Ecto neural progenitor cell (in vitro differentiated cells): Measurements from ENCODE around the gene AUTS2.

ENCODE experiments used
- DNase-seq: peaks from one replicate; pipeline ENCODE4 v3.0.0-alpha.2; 2018; ENCODE audit warnings: low spot score

Gene AUTS2

DNA sequence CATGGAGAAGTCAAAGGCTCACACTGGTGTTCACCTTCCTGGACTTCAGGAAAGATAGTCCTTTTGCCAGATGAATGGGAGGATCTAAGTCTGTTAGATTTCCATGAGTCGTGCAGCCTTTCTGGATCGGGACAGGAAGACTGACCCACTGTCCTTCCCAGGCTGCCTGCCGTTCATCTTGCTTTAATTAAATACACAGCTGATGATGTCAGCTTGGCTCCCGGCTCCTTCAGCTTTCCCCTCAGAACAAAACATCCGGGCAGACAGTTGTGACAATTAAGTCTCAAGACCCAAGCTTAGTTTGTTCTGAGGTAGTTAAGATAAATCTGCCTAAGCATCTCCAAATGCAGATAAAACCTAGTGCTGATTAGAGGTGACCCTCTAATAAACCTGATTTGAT lies 58.6 kb downstream of the AUTS2 start:
- DNase-seq = no peak

DNA sequence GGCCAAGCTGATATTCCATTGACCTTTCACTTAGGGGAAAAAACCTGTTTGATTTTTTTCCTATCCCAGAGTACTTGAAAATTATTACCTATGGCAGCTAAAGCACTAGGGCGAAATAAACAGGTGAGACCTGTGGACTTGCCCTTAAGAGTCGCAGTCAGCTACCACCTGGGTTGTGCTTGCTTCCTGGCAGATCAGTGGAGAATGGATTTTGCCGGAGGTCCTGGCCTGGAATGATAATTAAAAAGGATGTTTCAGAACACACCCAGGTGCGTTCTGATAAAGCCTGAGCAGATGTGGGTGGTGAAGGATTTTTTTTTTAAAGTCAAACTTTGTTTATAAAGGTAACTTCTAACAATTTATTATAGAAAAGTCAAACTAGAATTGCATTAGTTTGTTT lies 59.1 kb downstream of the AUTS2 start:
- DNase-seq = no peak

GRCh38 chr7:69657985-69658384 lies 59.7 kb downstream of the AUTS2 start:
- no peak for DNase-seq

- no peak for DNase-seq
Observed at GRCh38 chr7:69659983-69660382, 61.7 kb downstream of the AUTS2 start.

DNA sequence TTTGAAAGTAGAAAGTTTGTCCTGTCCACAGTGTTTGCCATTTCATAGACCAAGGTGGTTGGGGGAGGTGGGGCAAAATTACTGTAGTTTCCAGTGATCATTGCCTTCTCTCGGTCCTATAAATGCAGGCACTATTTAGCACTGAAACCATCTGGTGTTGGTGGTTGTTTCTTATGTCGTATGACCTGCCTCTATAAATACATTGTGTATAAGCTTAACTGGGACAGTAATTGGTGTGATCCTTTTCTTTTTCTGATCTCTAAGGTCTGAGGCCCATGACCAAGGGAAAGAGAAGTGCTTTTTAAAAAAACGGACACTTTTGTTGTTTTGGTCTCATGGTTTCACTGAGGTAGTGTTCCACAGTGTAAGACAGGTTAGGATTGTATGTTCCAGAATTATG lies 63.1 kb downstream of the AUTS2 start:
- no peak for DNase-seq

DNA sequence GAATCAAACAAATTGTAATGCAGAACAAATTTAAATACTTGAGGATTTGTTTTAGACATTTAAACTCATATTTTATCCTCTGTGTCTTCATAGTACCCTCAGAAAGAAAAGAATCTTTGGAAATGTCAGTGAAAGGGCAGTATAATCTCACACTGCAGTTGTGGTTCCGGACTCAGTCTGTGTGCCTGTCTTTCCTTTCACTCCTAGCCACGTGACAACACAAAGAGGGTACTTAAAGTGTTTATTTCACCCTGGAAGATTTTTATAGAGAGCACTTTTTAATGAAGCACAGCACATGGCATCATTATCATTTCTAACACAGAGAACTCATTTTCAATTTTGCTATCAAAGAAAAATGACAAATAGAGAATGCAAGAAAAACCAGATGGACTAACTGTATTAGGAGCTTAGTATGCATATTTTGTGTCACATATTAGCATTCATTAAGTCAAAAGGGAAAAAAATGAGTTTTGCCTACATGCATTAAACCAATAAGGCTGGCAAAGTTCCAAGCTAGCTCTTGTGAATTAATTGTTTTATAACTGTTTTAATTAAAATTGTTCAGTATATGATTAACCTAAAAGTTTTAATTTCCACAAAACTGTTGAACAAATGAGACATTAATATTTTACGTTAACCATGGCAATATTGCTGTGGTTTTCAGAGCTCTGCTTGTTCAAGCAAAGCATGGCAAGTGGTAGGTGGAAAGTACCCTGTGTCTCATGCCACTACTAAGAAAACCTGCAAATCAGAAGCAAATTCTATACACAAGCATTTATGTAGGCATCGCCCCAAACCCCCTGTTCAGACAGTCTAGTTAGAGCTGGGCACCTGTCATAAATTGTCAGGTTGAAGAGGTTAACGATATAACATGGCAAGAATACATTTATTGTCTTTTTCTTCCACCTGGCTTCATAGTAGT lies 65.9 kb downstream of the AUTS2 start:
- DNase-seq = no peak

GRCh38 chr7:69665369-69665768 lies 67.1 kb downstream of the AUTS2 start:
- DNase-seq = no peak

DNA sequence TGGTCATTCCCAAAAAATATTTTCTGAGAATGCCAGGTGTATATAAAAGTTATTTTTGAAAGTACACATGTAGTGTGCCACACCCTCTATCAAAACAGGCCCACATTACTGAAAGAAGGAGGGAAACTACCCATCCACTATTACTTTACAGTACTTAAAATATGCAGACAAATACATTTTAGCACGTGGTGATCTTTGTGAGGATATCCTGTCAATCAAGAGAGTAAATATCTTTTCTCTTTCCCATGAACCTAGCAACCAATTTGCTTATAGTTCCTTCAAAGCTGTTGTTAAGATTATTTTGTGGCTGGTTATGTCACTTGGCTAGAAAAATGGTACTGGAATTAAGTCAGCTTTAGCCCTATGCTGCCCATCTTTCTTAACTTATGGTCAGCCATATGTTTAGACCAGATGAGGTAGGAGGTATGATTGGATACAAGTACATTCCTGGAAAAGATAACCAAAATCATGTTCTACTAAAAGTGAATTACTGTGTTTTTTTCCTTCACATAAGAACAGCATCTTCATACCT lies 70.1 kb downstream of the AUTS2 start:
- no peak for DNase-seq

DNA sequence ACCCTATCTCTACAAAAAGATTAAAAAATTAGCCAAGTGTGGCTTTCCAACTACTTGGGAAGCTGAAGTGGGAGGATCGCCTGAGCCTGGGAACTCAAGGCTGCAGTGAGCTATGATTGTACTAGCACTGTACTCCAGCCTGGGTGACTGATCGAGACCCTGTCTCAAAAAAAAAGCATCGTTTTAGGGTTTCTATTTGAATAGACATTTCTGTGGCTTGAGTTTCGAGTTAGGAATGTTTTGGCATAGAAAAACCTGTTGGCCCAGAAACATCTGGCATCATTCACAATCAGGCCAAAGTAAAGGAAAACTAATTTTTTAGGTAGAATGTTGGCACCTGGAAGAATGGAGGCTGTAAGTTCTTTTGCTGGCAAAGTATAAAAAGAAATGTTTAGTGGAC lies 72.4 kb downstream of the AUTS2 start:
- DNase-seq = no peak

DNA sequence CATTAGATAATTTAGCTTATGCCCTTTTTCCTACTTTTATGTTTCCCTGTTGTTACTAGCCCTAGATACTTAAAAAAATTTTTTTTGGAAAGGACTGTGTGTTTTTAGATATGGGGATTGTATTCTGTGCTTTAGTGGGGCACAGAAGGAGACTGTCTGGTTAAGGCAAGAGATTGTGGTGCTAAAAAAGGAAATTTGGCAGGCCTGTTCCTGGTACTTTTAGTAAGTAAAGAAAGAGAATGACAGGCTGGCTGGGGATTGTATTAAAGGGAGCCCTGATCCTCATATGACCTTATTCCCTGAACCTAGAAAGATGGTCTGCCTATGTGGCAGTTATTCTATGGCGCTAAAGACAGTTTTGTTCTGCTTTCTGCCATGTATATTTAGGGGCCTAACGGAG lies 74.8 kb downstream of the AUTS2 start:
- DNase-seq = no peak

DNA sequence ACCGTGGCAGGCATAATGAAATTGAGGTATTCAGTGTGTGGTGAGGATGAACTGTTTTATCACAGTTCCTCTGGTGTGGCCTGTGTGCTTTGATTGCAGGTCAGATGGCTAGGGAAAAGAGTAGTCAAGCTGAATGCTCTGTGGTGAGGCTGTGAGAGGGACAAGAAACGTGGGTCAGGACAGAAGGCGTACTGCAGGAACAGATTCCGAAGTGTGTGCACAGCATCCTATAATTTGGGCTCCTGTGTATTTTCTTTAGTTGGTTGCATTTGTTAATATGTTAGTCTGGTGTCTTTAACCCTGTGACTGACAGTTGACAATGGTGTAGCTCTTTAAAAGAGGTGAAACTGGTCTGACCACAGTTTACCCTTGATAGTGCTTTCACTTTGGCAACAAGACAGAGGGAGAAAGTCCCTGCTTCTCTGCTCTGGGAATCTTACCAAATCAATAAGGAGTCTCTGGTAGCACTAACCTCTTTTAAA lies 76.5 kb downstream of the AUTS2 start:
- DNase-seq = no peak

DNA sequence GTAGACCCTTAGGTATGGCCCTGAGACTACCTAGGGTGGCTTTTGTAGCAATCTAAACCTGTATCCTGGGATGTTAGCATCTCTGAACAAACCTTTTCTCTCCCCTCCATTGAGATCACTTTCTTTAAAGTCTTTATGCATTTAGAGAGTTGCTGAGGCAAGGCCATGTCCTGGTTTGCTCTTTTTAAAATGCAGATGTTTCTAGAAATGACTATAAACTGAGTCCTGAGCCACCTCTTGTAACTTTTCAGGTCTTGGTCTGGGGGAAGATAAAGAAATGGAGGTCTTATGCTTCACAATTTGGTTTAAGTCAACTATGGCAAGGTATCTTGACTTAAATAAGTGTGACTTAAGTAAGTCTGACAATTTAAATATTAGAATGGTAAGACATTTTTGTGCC lies 78.0 kb downstream of the AUTS2 start:
- DNase-seq = no peak

DNA sequence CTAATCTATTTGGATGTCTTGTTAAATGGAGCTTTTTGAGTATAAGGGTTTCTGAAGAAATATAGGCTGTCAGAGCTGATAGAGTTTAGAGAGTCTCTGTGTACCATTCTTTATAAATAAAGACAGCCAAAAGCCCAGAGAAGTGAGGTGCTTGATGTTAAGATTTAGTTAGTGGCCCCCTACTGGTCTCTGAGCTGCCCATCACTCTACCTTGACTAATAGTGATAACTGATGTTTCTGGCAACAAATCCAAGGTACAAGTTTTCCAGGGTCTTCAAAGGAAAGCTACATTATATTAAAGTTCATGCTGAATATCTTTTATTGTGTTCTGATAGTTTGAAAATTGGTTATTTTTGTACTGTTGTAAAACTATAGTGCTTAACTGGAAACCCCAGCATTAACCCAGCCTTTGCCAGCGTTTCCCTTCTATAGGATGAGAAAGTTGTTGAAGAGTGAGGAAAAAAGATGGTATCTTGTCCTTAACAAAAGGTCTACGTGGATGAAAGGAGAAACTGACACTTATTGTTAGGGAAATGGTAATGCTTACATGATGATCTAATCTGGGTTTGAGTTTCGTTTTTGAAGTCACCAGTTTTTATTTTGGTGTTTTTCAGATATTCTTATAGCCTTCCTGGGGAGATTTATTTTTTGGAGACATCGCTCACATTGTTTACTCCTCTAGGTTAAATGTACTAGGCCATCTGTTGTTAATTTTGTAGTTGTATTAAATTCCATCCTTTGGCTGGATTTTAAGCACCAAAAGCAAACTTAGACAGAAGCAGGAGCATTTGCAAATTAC lies 79.0 kb downstream of the AUTS2 start:
- no peak for DNase-seq

- no peak for DNase-seq
Observed at GRCh38 chr7:69677881-69678493, 79.7 kb downstream of the AUTS2 start.

GRCh38 chr7:69678494-69679187 lies 80.4 kb downstream of the AUTS2 start:
- no peak for DNase-seq

DNA sequence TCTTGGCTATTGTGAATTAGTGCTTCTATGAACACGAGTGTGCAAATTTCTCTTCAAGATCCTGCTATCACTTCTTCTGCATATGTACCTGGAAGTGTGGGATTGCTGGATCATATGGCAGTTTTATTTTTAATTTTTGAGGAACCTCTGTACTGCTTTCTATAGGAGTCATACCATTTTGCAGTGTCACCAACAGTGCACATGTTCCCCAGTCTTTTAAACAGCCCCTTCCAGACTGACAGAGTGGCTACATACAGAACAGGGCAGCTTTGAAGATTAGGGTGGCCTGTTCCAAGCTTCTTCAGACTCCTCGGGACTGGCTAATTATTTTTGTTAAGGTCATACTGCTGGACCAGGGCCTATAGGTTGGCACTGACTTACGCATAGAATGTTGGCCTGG lies 82.9 kb downstream of the AUTS2 start:
- no peak for DNase-seq

DNA sequence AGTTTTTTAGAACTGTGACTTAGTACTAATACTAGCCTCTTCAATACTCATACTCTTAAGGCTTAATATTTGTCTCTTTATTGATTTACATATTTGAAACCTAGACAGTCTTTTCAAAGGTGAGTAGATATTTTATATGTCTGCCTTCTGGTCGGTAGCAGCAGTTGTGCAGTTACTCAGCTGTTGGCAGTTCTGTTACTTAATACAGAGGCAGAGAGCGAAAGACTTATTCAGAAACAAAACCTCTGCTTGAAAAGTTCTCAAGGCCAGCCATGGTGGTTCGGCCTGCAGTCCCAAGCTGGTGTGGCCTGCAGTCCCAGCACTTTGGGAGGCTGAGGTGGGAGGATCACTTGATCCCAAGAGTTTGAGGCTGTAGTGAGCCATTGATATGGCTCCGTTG lies 84.2 kb downstream of the AUTS2 start:
- no peak for DNase-seq

- no peak for DNase-seq
Observed at GRCh38 chr7:69683002-69683401, 84.7 kb downstream of the AUTS2 start.

DNA sequence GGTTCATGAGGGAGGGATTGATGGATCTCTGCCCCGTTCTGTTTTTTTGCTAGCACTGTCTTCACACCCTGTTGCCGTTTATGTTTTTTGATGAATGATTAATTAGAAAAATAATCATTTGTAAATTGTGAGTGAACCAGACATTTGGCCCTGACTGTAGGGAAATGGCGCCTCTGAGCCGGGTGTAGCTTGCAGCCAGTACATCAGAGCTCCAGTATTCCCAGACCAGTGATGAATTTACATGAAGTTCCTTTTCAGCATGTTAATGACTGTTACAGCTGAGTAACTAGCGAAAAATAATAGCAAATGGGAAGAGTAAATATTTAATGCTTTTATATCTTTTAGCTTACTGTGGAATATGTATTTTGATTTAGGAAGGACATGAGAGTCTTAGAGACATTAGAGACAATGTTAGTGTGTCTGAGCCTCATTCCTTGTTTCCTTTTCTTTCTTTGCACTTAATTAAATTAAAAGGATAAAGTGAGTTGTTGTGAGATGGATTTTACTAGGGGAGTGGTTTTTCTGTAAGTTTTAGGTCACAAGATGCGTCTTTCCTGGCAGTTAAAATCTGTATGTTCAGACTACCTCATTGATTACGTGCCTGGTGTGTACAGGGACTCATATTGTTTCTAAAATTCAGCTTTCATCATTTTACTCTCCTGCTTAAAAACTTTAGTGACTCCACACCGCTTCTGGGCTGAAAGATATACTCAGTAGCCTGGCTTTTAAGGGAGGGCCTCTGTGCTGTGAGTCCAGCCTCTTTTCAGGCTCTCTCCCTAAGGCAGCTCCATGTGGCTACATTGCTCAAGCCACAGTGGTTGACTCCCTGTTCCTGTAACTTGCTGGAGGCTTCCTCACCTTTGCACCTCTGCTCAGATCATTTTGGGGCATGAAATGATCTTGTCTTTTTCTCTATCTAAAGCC lies 86.4 kb downstream of the AUTS2 start:
- no peak for DNase-seq

- DNase-seq = no peak
Observed at GRCh38 chr7:69685293-69685631, 87.0 kb downstream of the AUTS2 start.

- DNase-seq = no peak
Observed at GRCh38 chr7:69686366-69686765, 88.1 kb downstream of the AUTS2 start.
